H1 (cell line): ENCODE results near the gene LMX1B. TPM values are rescaled to one million over a fixed set of nuclear protein-coding genes. Genes with fewer than 3 reads are reported as not detected.

ENCODE experiments used
- CTCF ChIA-PET: fragments of 300-600 bp; sonication (Branson Sonifier 250); formaldehyde crosslinking; loops from one replicate; lab custom pipeline; 2021; ENCODE audit not compliant: partially characterized antibody; lab: Charles Lee
- POLR2A ChIA-PET: fragments of 300-600 bp; sonication (Branson Sonifier 250); formaldehyde crosslinking; loops from one replicate; lab custom pipeline; 2021; ENCODE audit warnings: inconsistent platforms; ENCODE audit not compliant: partially characterized antibody; lab: Charles Lee
- DNase-seq, 2 experiments: peaks; one replicate each; pipeline versions ENCODE4 v3.0.0 to v3.0.0-alpha.2; 2010 to 2022; ENCODE audit warnings: low spot score in 2 of 2, low read depth in 1 of 2, mixed read lengths in 1 of 2
- FAIRE-seq: peaks from 2 replicates; lab custom pipeline; 2011; peaks lifted over from hg19 to GRCh38; lab: Jason Lieb, UNC
- H2AFZ ChIP-seq: 2 replicates; pipeline ENCODE4 v1.8.1; 2012; ENCODE audit warnings: low read length, inconsistent platforms
- H2AK5ac ChIP-seq: 2 replicates; pipeline ENCODE4 v1.6.1; 2013; ENCODE audit warnings: low read depth, low read length
- H2BK120ac ChIP-seq: replicated peaks from 2 replicates; pipeline ENCODE3; 2013; ENCODE audit warnings: low read depth, low read length, inconsistent platforms
- H2BK12ac ChIP-seq: 2 replicates; pipeline ENCODE4 v1.6.1; 2013; ENCODE audit warnings: low read depth, low read length
- H2BK15ac ChIP-seq: 2 replicates; pipeline ENCODE4 v1.6.1; 2013; ENCODE audit warnings: low read length
- H2BK20ac ChIP-seq: 2 replicates; pipeline ENCODE4 v1.6.1; 2013; ENCODE audit warnings: low read length
- H2BK5ac ChIP-seq: 2 replicates; pipeline ENCODE4 v1.6.1; 2013; ENCODE audit warnings: low read depth, low read length
- H3K14ac ChIP-seq: 2 replicates; pipeline ENCODE4 v1.6.1; 2013; ENCODE audit warnings: inconsistent platforms; ENCODE audit not compliant: insufficient read length
- H3K18ac ChIP-seq: 2 replicates; pipeline ENCODE4 v1.6.1; 2013; ENCODE audit warnings: low read length; ENCODE audit errors: extremely low read depth
- H3K23ac ChIP-seq: 2 replicates; pipeline ENCODE4 v1.6.1; 2013; ENCODE audit warnings: inconsistent platforms; ENCODE audit not compliant: insufficient read length
- H3K23me2 ChIP-seq: 2 replicates; pipeline ENCODE4 v1.6.1; 2013; ENCODE audit warnings: low read depth, low read length
- H3K27ac ChIP-seq: 2 replicates; pipeline ENCODE4 v1.6.1; 2011; ENCODE audit warnings: low read depth, low read length, inconsistent platforms
- H3K27me3 ChIP-seq, 4 experiments: replicated peaks in 1 of 4; 1 replicate in 1 of 4; 2 replicates in 3 of 4; pipeline versions ENCODE4 v1.6.1 to v1.8.1; 2011 to 2013; ENCODE audit warnings: low read length in 3 of 4, mild to moderate bottlenecking in 3 of 4, inconsistent platforms in 2 of 4, mixed read lengths in 2 of 4, moderate library complexity in 1 of 4; ENCODE audit not compliant: control insufficient read depth in 3 of 4, insufficient read depth in 3 of 4; ENCODE audit errors: extremely low read depth in 1 of 4
- H3K36me3 ChIP-seq, 4 experiments: 2 replicates each; pipeline versions ENCODE4 v1.6.1 to v1.8.1; 2011 to 2013; ENCODE audit warnings: mild to moderate bottlenecking in 4 of 4, low read length in 3 of 4, moderate library complexity in 2 of 4, control low read depth in 1 of 4, inconsistent platforms in 1 of 4; ENCODE audit not compliant: insufficient read depth in 4 of 4, control insufficient read depth in 2 of 4
- H3K4ac ChIP-seq: replicated peaks from 2 replicates; pipeline ENCODE3; 2013; ENCODE audit warnings: low read length, low read depth, mixed read lengths, inconsistent platforms; ENCODE audit not compliant: insufficient read length
- H3K4me1 ChIP-seq, 4 experiments: replicated peaks in 1 of 4; 1 replicate in 1 of 4; 2 replicates in 3 of 4; pipeline versions ENCODE4 v1.6.1 to v1.8.1; 2011 to 2013; ENCODE audit warnings: low read length in 3 of 4, inconsistent platforms in 2 of 4, mixed read lengths in 1 of 4; ENCODE audit not compliant: insufficient read depth in 4 of 4, control insufficient read depth in 3 of 4
- H3K4me2 ChIP-seq, 2 experiments: 2 replicates each; pipeline versions ENCODE4 v1.6.1 to v1.8.1; 2011 to 2013; ENCODE audit warnings: low read depth in 2 of 2, low read length in 2 of 2, control low read depth in 1 of 2, inconsistent platforms in 1 of 2, mild to moderate bottlenecking in 1 of 2; ENCODE audit not compliant: insufficient read depth in 1 of 2
- H3K4me3 ChIP-seq, 4 experiments: fragments of 200-600, 300-600 bp in 1 of 4; sonication (generic), shearing (Covaris generic), sonication (Bioruptor Twin) in 1 of 4; 2 replicates each; pipeline versions ENCODE4 v1.5.1 to v1.8.1; 2011 to 2016; ENCODE audit warnings: low read length in 4 of 4, low read depth in 3 of 4, control low read depth in 2 of 4, inconsistent platforms in 2 of 4, mild to moderate bottlenecking in 2 of 4, mixed read lengths in 1 of 4, moderate library complexity in 1 of 4; ENCODE audit not compliant: insufficient read depth in 2 of 4; ENCODE audit errors: extremely low read depth in 1 of 4
- H3K56ac ChIP-seq: replicated peaks from 2 replicates; pipeline ENCODE3; 2013; ENCODE audit warnings: low read depth, mild to moderate bottlenecking, mixed read lengths, low read length, inconsistent platforms; ENCODE audit not compliant: insufficient read length
- H3K79me1 ChIP-seq: 2 replicates; pipeline ENCODE4 v1.6.1; 2013; ENCODE audit warnings: low read depth, low read length, control low read depth
- H3K79me2 ChIP-seq, 2 experiments: 2 replicates each; pipeline versions ENCODE4 v1.6.1 to v1.8.1; 2012 to 2013; ENCODE audit warnings: low read length in 2 of 2, mild to moderate bottlenecking in 2 of 2, inconsistent platforms in 1 of 2; ENCODE audit not compliant: insufficient read depth in 2 of 2, control insufficient read depth in 1 of 2
- H3K9ac ChIP-seq, 4 experiments: replicated peaks in 1 of 4; 1 replicate in 1 of 4; 2 replicates in 3 of 4; pipeline versions ENCODE4 v1.6.1 to v1.8.1; 2011 to 2013; ENCODE audit warnings: low read depth in 3 of 4, low read length in 3 of 4, control low read depth in 2 of 4, mild to moderate bottlenecking in 2 of 4, moderate library complexity in 2 of 4, inconsistent platforms in 1 of 4; ENCODE audit errors: extremely low read depth in 1 of 4
- H3K9me3 ChIP-seq, 2 experiments: 2 replicates each; pipeline versions ENCODE4 v1.6.1 to v1.8.1; 2012 to 2013; ENCODE audit warnings: mild to moderate bottlenecking in 2 of 2, moderate library complexity in 2 of 2, control low read depth in 1 of 2, inconsistent platforms in 1 of 2, low read depth in 1 of 2, low read length in 1 of 2, mixed read lengths in 1 of 2; ENCODE audit not compliant: insufficient read depth in 2 of 2
- H4K20me1 ChIP-seq, 2 experiments: replicated peaks in 1 of 2; 2 replicates each; pipeline versions ENCODE3 to v1.8.1; 2011 to 2013; ENCODE audit warnings: inconsistent platforms in 2 of 2, low read length in 2 of 2, mild to moderate bottlenecking in 1 of 2; ENCODE audit not compliant: insufficient read depth in 2 of 2, control insufficient read depth in 1 of 2
- H4K5ac ChIP-seq: 2 replicates; pipeline ENCODE4 v1.6.1; 2013; ENCODE audit warnings: low read length, low read depth, mixed read lengths, inconsistent platforms; ENCODE audit not compliant: insufficient read length
- H4K8ac ChIP-seq: 2 replicates; pipeline ENCODE4 v1.8.0; 2013; ENCODE audit warnings: mild to moderate bottlenecking, moderate library complexity, low read length, inconsistent platforms; ENCODE audit not compliant: insufficient read depth; ENCODE audit errors: extremely low read depth
- H4K91ac ChIP-seq: replicated peaks from 2 replicates; pipeline ENCODE3; 2013; ENCODE audit warnings: low read length, mixed read lengths, inconsistent platforms; ENCODE audit not compliant: insufficient read length
- BACH1 ChIP-seq: IDR thresholded peaks from 2 replicates; pipeline ENCODE4 v1.6.1; 2012; ENCODE audit warnings: low read length, improper control_type of control experiment
- CBX5 ChIP-seq: fragments of 300-800, 300-1000 bp; sonication (generic); IDR thresholded peaks from 2 replicates; pipeline ENCODE4 v1.7.1; 2016; ENCODE audit warnings: antibody characterized with exemption, low read length, low read depth
- CHD2 ChIP-seq: IDR thresholded peaks from 2 replicates; pipeline ENCODE4 v1.6.1; 2012; ENCODE audit warnings: low read length, improper control_type of control experiment
- EGR1 ChIP-seq: IDR thresholded peaks from 2 replicates; pipeline ENCODE4 v1.6.1; 2011; ENCODE audit warnings: low read depth, low read length, borderline replicate concordance
- GABPA ChIP-seq: IDR thresholded peaks from 2 replicates; pipeline ENCODE4 v1.6.1; 2011; ENCODE audit warnings: mild to moderate bottlenecking, low read length, moderate library complexity, borderline replicate concordance; ENCODE audit not compliant: insufficient read depth
- POLR2AphosphoS5 ChIP-seq: IDR thresholded peaks from 2 replicates; pipeline ENCODE4 v1.6.1; 2011; ENCODE audit warnings: low read depth, low read length
- SP4 ChIP-seq: IDR thresholded peaks from 2 replicates; pipeline ENCODE4 v1.6.1; 2012; ENCODE audit warnings: low read length, inconsistent platforms
- SRF ChIP-seq: IDR thresholded peaks from 2 replicates; pipeline ENCODE4 v1.6.1; 2011; ENCODE audit warnings: mild to moderate bottlenecking, low read depth, low read length, moderate library complexity
- TCF12 ChIP-seq: IDR thresholded peaks from 2 replicates; pipeline ENCODE4 v1.6.1; 2011; ENCODE audit warnings: low read depth, mild to moderate bottlenecking, low read length
- YY1 ChIP-seq: IDR thresholded peaks from 2 replicates; pipeline ENCODE4 v1.6.1; 2011; ENCODE audit warnings: low read depth, mild to moderate bottlenecking, low read length
- WGBS, 2 experiments: shearing (Covaris generic) in 1 of 2; methylation state at CpG; one replicate each; pipeline versions ENCODE4 v1.1.6 to v1.1.7; 2013 to 2015; ENCODE audit warnings: low lambda C conversion rate in 2 of 2, mixed read lengths in 2 of 2, inconsistent platforms in 1 of 2, low coverage in 1 of 2, missing lambda C conversion rate in 1 of 2; ENCODE audit not compliant: insufficient replicate concordance in 2 of 2, insufficient coverage in 1 of 2, insufficient read length in 1 of 2; ENCODE audit errors: extremely low coverage in 1 of 2, missing lambda C conversion rate in 1 of 2; 5-methylcytosine and 5-hydroxymethylcytosine counted together
- polyA plus RNA-seq, 7 experiments: library from polyadenylated mRNA; depleted of rRNA in 3 of 7; stranded (reverse) in 5 of 7; unstranded in 2 of 7; fragments of >200 nt in 5 of 7; fragments of 200-250 nt in 2 of 7; gene quantifications; 1 replicate in 5 of 7; 2 replicates in 1 of 7; 4 replicates in 1 of 7; pipeline versions ENCODE4 v1.2.1 to v1.2.3, GENCODE V29; 2011 to 2013; ENCODE audit warnings: missing spikeins in 2 of 7, mixed read lengths in 2 of 7
- total RNA-seq: library from RNA; stranded (reverse); fragmentation: NEBNext Ultra II Directional; extraction: Animal tissue kit (Norgen Biotek cat#: 25700); gene quantifications from 2 replicates; pipeline ENCODE4 v1.2.1, GENCODE V29; 2021
- TF ChIP-seq, protein P1 (sequence below), 3 experiments: IDR thresholded peaks; 1 replicate in 2 of 3; 2 replicates in 1 of 3; pipeline versions ENCODE4 v1.5.1 to v1.6.1; 2011; ENCODE audit warnings: low read length in 3 of 3, mild to moderate bottlenecking in 3 of 3, inconsistent platforms in 2 of 3, low read depth in 1 of 3, moderate library complexity in 1 of 3; ENCODE audit not compliant: insufficient read depth in 1 of 3; ENCODE audit errors: control extremely low read depth in 1 of 3

Gene LMX1B
- total and polyA plus RNA-seq, 2 of the 8 experiments (the other 6 are each of a cell fraction or from before 2014, with no cell fraction given): 0.09 to 0.37 TPM

DNA sequence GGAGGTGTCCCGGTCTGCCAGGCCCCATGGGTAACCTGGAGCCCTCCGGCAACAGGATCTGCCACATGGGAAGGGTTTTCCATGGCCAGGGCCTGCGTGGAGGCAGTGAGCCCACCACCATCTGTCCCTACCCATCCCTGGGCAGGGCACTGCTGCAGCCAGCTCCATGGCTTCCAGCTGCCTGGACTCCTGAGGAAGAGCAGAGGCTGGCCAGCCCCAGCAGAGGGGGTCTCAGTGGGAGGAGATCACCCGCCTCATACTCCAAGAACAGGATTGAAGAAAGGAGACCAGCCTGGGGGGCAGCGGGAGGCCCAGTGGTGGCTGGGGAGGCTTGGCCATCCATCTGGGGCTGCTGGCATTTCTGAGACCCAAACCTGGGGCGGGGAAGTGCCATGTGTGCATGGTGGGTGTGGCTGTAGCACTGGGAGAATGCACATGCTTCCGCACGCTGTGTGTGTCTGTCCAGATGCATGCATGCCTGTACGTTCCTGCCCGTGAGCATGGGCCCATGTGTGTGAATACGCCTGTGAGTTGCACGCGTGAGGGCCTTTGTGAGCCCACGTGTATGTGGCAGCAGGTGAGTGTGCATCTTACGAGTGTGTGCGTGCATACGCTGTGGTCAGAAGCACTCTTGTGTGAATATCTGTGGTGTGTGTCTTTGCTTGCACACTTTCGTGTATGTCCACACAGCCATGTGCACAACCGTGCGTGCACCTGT lies 78.5 kb downstream of the LMX1B start:
- DNase-seq (no peak), FAIRE-seq (no peak)
- peaks cover 0 to 4% of the 10 kb centered on the region in 2 experiments for H4K20me1 ChIP-seq
- no peaks in the 10 kb centered on the region for H3K79me2 ChIP-seq
- H2BK12ac ChIP-seq: peak overlapping the region; percentile 45; the same call in 1 of the 2 replicates
- WGBS, 2 experiments: 89% methylated on average over 20 of the region's 20 CpGs; no CpG with 5 or more reads in 1 of the 2 experiments
- H3K36me3 ChIP-seq: no peaks in the 10 kb centered on the region
- no peak overlapping the region for H2BK120ac ChIP-seq
- no peak overlapping the region for H3K4me2 ChIP-seq
- 0 out of 2 replicates have a peak overlapping the region, but pooled peaks have one; percentile 20 for H2BK5ac ChIP-seq
- H3K9ac ChIP-seq: no peak overlapping the region
- no peak overlapping the region for H3K14ac ChIP-seq
- peak overlapping the region; percentile 88; the same call in 1 of the 2 replicates for H2BK15ac ChIP-seq
- H4K5ac ChIP-seq: no peak overlapping the region
- no peak overlapping the region for H3K23ac ChIP-seq
- POLR2A ChIA-PET: no interaction called here
- no peak overlapping the region for H3K56ac ChIP-seq
- no peak for TF ChIP-seq CHD2
- no peak for TF ChIP-seq CBX5
- TF ChIP-seq YY1: no peak
- no peak for TF ChIP-seq TCF12
- TF ChIP-seq GABPA: no peak
- TF ChIP-seq EGR1: no peak
- no peak for TF ChIP-seq POLR2AphosphoS5
- no peak for TF ChIP-seq BACH1
- TF ChIP-seq, protein P1, sequence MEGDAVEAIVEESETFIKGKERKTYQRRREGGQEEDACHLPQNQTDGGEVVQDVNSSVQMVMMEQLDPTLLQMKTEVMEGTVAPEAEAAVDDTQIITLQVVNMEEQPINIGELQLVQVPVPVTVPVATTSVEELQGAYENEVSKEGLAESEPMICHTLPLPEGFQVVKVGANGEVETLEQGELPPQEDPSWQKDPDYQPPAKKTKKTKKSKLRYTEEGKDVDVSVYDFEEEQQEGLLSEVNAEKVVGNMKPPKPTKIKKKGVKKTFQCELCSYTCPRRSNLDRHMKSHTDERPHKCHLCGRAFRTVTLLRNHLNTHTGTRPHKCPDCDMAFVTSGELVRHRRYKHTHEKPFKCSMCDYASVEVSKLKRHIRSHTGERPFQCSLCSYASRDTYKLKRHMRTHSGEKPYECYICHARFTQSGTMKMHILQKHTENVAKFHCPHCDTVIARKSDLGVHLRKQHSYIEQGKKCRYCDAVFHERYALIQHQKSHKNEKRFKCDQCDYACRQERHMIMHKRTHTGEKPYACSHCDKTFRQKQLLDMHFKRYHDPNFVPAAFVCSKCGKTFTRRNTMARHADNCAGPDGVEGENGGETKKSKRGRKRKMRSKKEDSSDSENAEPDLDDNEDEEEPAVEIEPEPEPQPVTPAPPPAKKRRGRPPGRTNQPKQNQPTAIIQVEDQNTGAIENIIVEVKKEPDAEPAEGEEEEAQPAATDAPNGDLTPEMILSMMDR (IDR thresholded peaks at IDR 0.05; ENCODE audit: control extremely low read depth in 1 of 3, insufficient read depth in 1 of 3, low read depth in 1 of 3, low read length in 3 of 3): no peak
- TF ChIP-seq SP4: no peak
- TF ChIP-seq SRF: no peak
- H3K27ac ChIP-seq: no peak overlapping the region
- H3K9me3 ChIP-seq: no peaks in the 10 kb centered on the region
- no peak overlapping the region for H3K4me3 ChIP-seq
- no peak overlapping the region for H4K8ac ChIP-seq
- peak overlapping the region; percentile 57 for H2AK5ac ChIP-seq
- no peak overlapping the region for H2AFZ ChIP-seq
- peak overlapping the region; percentile 1 for H4K91ac ChIP-seq
- H3K79me1 ChIP-seq: no peaks in the 10 kb centered on the region
- no peak overlapping the region for H3K4ac ChIP-seq
- CTCF ChIA-PET: interaction anchor here (0.6 to 23.0 kb wide), 5 partner anchors 12 to 76 kb away, joined by 3 to 323 read pairs (median 64); no protein-coding TSS in a partner anchor
- H3K4me1 ChIP-seq: peaks cover 0 to 13% (median 3%) of the 10 kb centered on the region in 4 experiments; a peak in 5 of 7 replicates
- H3K27me3 ChIP-seq: peaks cover 0 to 3% (median under 1%) of the 10 kb centered on the region in 4 experiments; a peak in 2 of 7 replicates
- no peaks in the 10 kb centered on the region for H3K23me2 ChIP-seq
- no peak overlapping the region for H2BK20ac ChIP-seq
- H3K18ac ChIP-seq: no peak overlapping the region
